Endothelial cell of umbilical vein (primary cell): ENCODE measurements around the gene PRDM13.

Experiments
- FOS ChIP-seq: IDR thresholded peaks from 2 replicates; pipeline ENCODE4 v1.6.1; 2011; ENCODE audit warnings: mild to moderate bottlenecking, low read length, moderate library complexity, borderline replicate concordance; ENCODE audit not compliant: insufficient read depth
- POLR2A ChIP-seq: IDR thresholded peaks from 2 replicates; pipeline ENCODE4 v1.6.1; 2012; ENCODE audit warnings: low read depth, mild to moderate bottlenecking, control low read depth, low read length
- POLR2AphosphoS5 ChIP-seq: IDR thresholded peaks from 2 replicates; pipeline ENCODE4 v1.6.1; 2012; ENCODE audit warnings: low read depth, mild to moderate bottlenecking, control low read depth, low read length, moderate library complexity; ENCODE audit not compliant: insufficient read depth
- TF ChIP-seq, protein P1 (sequence below), 2 donors: IDR thresholded peaks; 1 replicate in 1 of 2; 2 replicates in 1 of 2; pipeline ENCODE4 v1.5.1; 2011; ENCODE audit warnings: low read length in 2 of 2, mild to moderate bottlenecking in 2 of 2, moderate library complexity in 2 of 2, control low read depth in 1 of 2, inconsistent platforms in 1 of 2, low read depth in 1 of 2; ENCODE audit not compliant: insufficient read depth in 1 of 2; ENCODE audit errors: extremely low read depth in 1 of 2
- TF ChIP-seq, protein P2 (sequence below): IDR thresholded peaks from 2 replicates; pipeline ENCODE4 v1.6.1; 2011; ENCODE audit not compliant: insufficient read depth, insufficient read length

DNA sequence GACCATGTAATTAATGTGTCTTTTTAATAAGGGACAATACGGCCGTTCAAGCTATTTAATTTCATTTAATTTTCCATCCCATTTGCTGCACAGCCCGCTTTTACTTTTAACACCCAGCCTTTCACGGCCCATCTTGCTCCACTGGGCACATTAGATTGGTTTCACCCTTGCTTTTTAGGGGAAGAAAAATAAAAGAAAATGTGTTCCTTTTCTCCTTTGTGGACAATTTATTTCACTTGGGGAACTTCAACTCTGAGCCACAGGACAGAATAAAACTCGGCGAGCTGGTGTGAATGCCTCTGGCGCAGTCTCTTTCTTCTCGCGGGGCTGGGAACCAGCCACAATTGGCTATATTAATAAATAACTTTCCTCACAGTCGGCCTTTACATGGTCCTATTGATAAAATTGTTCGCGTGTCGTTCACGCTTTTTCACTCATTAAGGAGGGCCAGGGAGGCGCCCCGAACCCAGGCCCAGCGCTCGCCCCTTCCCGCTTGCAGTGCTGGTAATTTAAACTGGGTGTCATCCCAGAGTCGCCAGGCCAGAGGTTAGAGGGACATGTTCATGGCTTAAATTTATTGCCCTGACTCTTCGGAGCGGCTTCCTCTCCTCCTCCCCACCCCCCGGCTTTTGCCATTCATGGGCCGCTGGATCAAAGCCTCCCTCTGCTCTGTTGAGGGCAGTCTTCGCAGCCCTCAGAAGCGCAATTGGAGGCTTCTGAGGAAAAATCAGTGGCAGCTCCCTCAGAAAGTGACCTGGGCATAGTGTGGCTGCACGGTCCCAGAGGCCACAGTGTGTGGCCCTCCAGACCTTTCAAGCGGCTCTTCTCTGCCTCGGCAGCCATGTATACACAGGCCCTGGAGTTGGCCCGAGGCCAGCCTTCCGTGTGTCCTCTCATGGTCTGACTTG lies 2.2 kb upstream of the PRDM13 start:
- TF ChIP-seq, protein P1, sequence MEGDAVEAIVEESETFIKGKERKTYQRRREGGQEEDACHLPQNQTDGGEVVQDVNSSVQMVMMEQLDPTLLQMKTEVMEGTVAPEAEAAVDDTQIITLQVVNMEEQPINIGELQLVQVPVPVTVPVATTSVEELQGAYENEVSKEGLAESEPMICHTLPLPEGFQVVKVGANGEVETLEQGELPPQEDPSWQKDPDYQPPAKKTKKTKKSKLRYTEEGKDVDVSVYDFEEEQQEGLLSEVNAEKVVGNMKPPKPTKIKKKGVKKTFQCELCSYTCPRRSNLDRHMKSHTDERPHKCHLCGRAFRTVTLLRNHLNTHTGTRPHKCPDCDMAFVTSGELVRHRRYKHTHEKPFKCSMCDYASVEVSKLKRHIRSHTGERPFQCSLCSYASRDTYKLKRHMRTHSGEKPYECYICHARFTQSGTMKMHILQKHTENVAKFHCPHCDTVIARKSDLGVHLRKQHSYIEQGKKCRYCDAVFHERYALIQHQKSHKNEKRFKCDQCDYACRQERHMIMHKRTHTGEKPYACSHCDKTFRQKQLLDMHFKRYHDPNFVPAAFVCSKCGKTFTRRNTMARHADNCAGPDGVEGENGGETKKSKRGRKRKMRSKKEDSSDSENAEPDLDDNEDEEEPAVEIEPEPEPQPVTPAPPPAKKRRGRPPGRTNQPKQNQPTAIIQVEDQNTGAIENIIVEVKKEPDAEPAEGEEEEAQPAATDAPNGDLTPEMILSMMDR (IDR thresholded peaks at IDR 0.05; ENCODE audit: extremely low read depth in 1 of 2, insufficient read depth in 1 of 2, low read depth in 1 of 2, low read length in 2 of 2) = no peak
- no peak for TF ChIP-seq FOS
- no peak for TF ChIP-seq POLR2A
- TF ChIP-seq, protein P2, sequence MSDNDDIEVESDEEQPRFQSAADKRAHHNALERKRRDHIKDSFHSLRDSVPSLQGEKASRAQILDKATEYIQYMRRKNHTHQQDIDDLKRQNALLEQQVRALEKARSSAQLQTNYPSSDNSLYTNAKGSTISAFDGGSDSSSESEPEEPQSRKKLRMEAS = no peak
- no peak for TF ChIP-seq POLR2AphosphoS5
